OCI-LY7 (cell line): ENCODE results near the gene RP2. TPM values are rescaled to one million over a fixed set of nuclear protein-coding genes. Genes with fewer than 3 reads are reported as not detected.
A peak's percentile ranks its signal among the peaks of the same experiment; 100 is the strongest.

Experiments
- BruUV-seq: library from RNA; stranded (reverse); fragments of 400-500 nt; replicated peaks from 2 replicates; lab custom pipeline; 2021; lab: Mats Ljungman, UMichigan
- CTCF ChIA-PET: fragments of 300-600 bp; sonication (Branson Sonifier 250); formaldehyde crosslinking; loops from one replicate; lab custom pipeline; 2022; ENCODE audit warnings: antibody characterized with exemption; ENCODE audit not compliant: unreplicated experiment; lab: Charles Lee
- POLR2A ChIA-PET: fragments of 300-600 bp; sonication (Branson Sonifier 250); formaldehyde crosslinking; loops from one replicate; lab custom pipeline; 2022; ENCODE audit warnings: antibody characterized with exemption; lab: Charles Lee
- DNase-seq: peaks from one replicate; pipeline ENCODE4 v3.0.0-alpha.2; 2015; ENCODE audit warnings: low spot score
- H2AFZ ChIP-seq: fragments of 200-600 bp; sonication (generic), shearing (Covaris generic); 2 replicates; pipeline ENCODE4 v1.6.1; 2014; ENCODE audit warnings: mild to moderate bottlenecking, antibody characterized with exemption, low read length, moderate library complexity
- H3K27ac ChIP-seq: fragments of 200-600 bp; sonication (generic); 2 replicates; pipeline ENCODE4 v1.5.1; 2014; ENCODE audit warnings: mixed run types, low read depth, mild to moderate bottlenecking, moderate library complexity, low read length, inconsistent platforms; ENCODE audit not compliant: poor library complexity, severe bottlenecking
- H3K36me3 ChIP-seq: fragments of 200-600 bp; sonication (generic); 2 replicates; pipeline ENCODE4 v1.6.1; 2014; ENCODE audit warnings: mild to moderate bottlenecking, antibody characterized with exemption, low read length, moderate library complexity, mixed read lengths; ENCODE audit not compliant: insufficient read depth
- H3K4me1 ChIP-seq: fragments of 200-600 bp; sonication (generic); 2 replicates; pipeline ENCODE4 v1.5.1; 2014; ENCODE audit warnings: mild to moderate bottlenecking, low read length; ENCODE audit not compliant: insufficient read depth, poor library complexity, severe bottlenecking
- H3K4me2 ChIP-seq: fragments of 200-600 bp; sonication (generic); 2 replicates; pipeline ENCODE4 v1.6.1; 2014; ENCODE audit warnings: mild to moderate bottlenecking, low read length
- H3K4me3 ChIP-seq: fragments of 200-600 bp; sonication (generic); 2 replicates; pipeline ENCODE4 v1.5.1; 2014; ENCODE audit warnings: mild to moderate bottlenecking, low read depth, low read length; ENCODE audit not compliant: poor library complexity, severe bottlenecking
- H3K79me2 ChIP-seq: fragments of 200-600 bp; sonication (generic); 2 replicates; pipeline ENCODE4 v1.6.1; 2016; ENCODE audit warnings: low read depth, mild to moderate bottlenecking, low read length, moderate library complexity, mixed read lengths; ENCODE audit not compliant: insufficient read depth
- H3K9me2 ChIP-seq: fragments of 200-600 bp; sonication (generic); 2 replicates; pipeline ENCODE4 v1.6.1; 2016; ENCODE audit warnings: mild to moderate bottlenecking, low read length, mixed read lengths; ENCODE audit not compliant: insufficient read depth
- H3K9me3 ChIP-seq: fragments of 200-600 bp; sonication (generic); 2 replicates; pipeline ENCODE4 v1.6.1; 2014; ENCODE audit warnings: mild to moderate bottlenecking, mixed run types, low read length, mixed read lengths
- H4K20me1 ChIP-seq: fragments of 200-600 bp; sonication (generic); 2 replicates; pipeline ENCODE4 v1.6.1; 2014; ENCODE audit warnings: mild to moderate bottlenecking, antibody characterized with exemption, low read length, moderate library complexity, mixed read lengths; ENCODE audit not compliant: insufficient read depth
- EZH2phosphoT487 ChIP-seq: fragments of 200-600 bp; sonication (generic); IDR thresholded peaks from 2 replicates; pipeline ENCODE4 v1.6.1; 2018; ENCODE audit warnings: low read depth, borderline replicate concordance, mild to moderate bottlenecking, mixed run types, antibody characterized with exemption, low read length, moderate library complexity, mixed read lengths
- intact Hi-C: fragments of 100-400 bp; cut with micrococcal nuclease; formaldehyde crosslinking; loops from one replicate; pipeline ENCODE4 v1.10.0; 2022; ENCODE audit not compliant: unreplicated experiment
- total RNA-seq, 2 experiments: library from RNA; depleted of rRNA in 1 of 2; stranded (reverse); fragments of >200 nt in 1 of 2; shearing (Covaris generic) in 1 of 2; gene quantifications; 2 replicates each; pipeline ENCODE4 v1.2.3, GENCODE V29; 2014 to 2022
- TF ChIP-seq, protein P1 (sequence below): fragments of 200-600 bp; sonication (generic); conservative IDR thresholded peaks from 2 replicates; pipeline ENCODE4 v1.5.1; 2014; ENCODE audit warnings: mild to moderate bottlenecking, antibody characterized with exemption, low read length, moderate library complexity, mixed read lengths

RP2 gene
- total RNA-seq, 2 experiments from 2014 or later = 12.0 to 15.4 TPM

DNA sequence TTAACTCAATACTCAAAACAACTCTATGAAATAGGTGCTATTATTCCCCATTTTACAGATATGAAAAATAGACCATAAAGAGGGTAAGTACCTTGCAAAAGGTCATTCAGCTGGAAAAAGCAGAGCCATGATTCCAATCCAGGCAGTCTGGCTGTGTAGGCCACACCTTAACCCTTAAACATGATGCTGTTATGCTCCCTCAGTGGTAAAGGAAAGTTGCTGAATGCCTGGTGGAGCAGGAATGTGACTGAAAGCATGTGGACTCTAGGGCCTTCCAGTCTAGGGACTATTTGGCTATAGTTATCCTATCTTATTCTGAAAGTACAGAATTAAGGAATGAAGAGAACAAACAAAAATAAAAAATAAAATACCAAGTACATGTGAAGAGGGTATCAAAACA is 19.6 kb downstream of the RP2 start:
- Histone ChIP-seq H3K4me3 (no peak overlapping the region), H4K20me1 (no peaks in the 10 kb centered on the region), H3K9me2 (no peaks in the 10 kb centered on the region), H3K27ac (no peak overlapping the region), H2AFZ (no peak overlapping the region), H3K79me2 (peaks cover 17% of the 10 kb centered on the region; the same call in 1 of the 2 replicates), H3K36me3 (peaks cover 52% of the 10 kb centered on the region), H3K9me3 (no peaks in the 10 kb centered on the region), H3K4me2 (no peak overlapping the region), H3K4me1 (no peaks in the 10 kb centered on the region)
- intact Hi-C loops = no loop called here
- BruUV-seq = no TSS peak
- DNase-seq = no peak
- POLR2A ChIA-PET = interaction anchor here (0.6 kb wide), 1 partner anchor 22 kb away, joined by 3 read pairs; no protein-coding TSS in a partner anchor
- CTCF ChIA-PET = no interaction called here
- no peak for TF ChIP-seq EZH2phosphoT487
- TF ChIP-seq, protein P1, sequence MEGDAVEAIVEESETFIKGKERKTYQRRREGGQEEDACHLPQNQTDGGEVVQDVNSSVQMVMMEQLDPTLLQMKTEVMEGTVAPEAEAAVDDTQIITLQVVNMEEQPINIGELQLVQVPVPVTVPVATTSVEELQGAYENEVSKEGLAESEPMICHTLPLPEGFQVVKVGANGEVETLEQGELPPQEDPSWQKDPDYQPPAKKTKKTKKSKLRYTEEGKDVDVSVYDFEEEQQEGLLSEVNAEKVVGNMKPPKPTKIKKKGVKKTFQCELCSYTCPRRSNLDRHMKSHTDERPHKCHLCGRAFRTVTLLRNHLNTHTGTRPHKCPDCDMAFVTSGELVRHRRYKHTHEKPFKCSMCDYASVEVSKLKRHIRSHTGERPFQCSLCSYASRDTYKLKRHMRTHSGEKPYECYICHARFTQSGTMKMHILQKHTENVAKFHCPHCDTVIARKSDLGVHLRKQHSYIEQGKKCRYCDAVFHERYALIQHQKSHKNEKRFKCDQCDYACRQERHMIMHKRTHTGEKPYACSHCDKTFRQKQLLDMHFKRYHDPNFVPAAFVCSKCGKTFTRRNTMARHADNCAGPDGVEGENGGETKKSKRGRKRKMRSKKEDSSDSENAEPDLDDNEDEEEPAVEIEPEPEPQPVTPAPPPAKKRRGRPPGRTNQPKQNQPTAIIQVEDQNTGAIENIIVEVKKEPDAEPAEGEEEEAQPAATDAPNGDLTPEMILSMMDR = no peak

DNA sequence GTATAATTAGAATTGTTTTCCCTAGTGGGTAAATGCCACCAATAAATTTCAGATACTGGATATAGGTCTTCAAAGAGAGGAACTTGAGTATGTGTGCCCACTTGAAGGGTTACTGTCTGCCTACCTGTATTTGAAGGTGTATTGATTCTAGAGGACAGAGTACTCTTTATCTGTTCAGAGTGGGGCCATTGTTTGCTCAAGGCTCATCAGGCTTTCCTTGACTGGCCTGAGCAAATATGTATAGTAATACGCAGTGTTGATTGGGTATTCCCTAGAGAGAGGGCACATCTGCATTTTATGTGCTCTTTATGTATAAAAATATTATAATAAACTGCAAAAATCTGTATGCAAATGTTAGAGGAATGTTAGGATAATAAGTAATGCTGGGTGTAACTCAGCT is 23.7 kb downstream of the RP2 start:
- no peak overlapping the region for H3K4me3 ChIP-seq
- no peaks in the 10 kb centered on the region for H3K9me3 ChIP-seq
- H3K27ac ChIP-seq = no peak overlapping the region
- POLR2A ChIA-PET = no interaction called here
- no peak overlapping the region for H2AFZ ChIP-seq
- no peaks in the 10 kb centered on the region for H4K20me1 ChIP-seq
- peaks cover 12% of the 10 kb centered on the region; the same call in 1 of the 2 replicates for H3K79me2 ChIP-seq
- no peak overlapping the region for H3K4me2 ChIP-seq
- intact Hi-C loops = no loop called here
- DNase-seq = no peak
- H3K4me1 ChIP-seq = no peaks in the 10 kb centered on the region
- BruUV-seq = no TSS peak
- H3K36me3 ChIP-seq = peaks cover 62% of the 10 kb centered on the region
- CTCF ChIA-PET = no interaction called here
- no peaks in the 10 kb centered on the region for H3K9me2 ChIP-seq
- TF ChIP-seq, protein P1 = no peak
- TF ChIP-seq EZH2phosphoT487 = no peak

DNA sequence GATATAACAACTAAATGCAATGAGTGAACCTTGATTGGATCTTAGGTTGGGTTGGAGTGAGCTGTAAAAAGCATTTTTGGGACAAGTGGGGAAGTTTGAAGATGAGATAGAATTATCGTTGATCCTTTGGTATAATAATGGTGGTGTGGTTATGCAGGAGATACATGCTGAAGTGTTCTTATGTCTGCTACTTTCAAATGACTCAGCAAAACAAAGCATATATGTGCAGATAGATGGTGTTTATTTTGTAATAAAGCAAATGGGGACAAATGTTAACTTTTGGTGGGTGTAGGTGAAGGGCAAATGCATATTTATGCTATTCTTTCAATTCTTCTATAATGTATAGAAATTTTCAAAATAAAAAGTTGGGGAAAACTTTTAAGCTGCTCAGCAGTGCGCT is 26.2 kb downstream of the RP2 start:
- no peaks in the 10 kb centered on the region for H3K9me2 ChIP-seq
- no peaks in the 10 kb centered on the region for H3K4me1 ChIP-seq
- no peak for TF ChIP-seq EZH2phosphoT487
- TF ChIP-seq, protein P1 = no peak
- peaks cover 3% of the 10 kb centered on the region; the same call in 1 of the 2 replicates for H3K79me2 ChIP-seq
- intact Hi-C loops = no loop called here
- TSS peak; percentile 35 for BruUV-seq
- DNase-seq = no peak
- POLR2A ChIA-PET = no interaction called here
- no peak overlapping the region for H3K4me2 ChIP-seq
- no peaks in the 10 kb centered on the region for H3K9me3 ChIP-seq
- CTCF ChIA-PET = no interaction called here
- H3K36me3 ChIP-seq = peaks cover 59% of the 10 kb centered on the region
- no peak overlapping the region for H2AFZ ChIP-seq
- no peaks in the 10 kb centered on the region for H4K20me1 ChIP-seq
- H3K4me3 ChIP-seq = no peak overlapping the region
- H3K27ac ChIP-seq = no peak overlapping the region
